ENCODE results near the gene RPL28.

RPL28 gene

DNA sequence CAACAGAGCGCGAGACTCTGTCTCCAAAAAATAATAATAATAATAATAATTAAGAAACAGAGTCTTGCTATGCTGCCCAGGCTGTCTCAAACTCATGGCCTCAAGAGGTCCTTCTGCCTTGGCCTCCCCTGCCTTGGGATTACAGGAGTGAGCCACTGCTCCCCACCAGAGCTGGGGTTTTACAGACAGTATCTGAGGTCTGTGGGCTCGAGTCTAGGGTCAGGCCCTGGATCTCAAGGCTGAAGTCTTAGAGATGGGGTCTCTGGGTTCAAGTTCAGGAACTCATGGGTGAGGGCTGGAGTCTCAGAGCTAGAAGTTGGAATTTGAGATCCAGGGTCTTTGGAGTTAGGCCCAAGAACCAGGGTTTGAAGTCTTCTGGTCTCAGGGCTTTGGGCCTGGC lies 18.9 kb upstream of the RPL28 start:
- TF ChIP-seq, protein P1, sequence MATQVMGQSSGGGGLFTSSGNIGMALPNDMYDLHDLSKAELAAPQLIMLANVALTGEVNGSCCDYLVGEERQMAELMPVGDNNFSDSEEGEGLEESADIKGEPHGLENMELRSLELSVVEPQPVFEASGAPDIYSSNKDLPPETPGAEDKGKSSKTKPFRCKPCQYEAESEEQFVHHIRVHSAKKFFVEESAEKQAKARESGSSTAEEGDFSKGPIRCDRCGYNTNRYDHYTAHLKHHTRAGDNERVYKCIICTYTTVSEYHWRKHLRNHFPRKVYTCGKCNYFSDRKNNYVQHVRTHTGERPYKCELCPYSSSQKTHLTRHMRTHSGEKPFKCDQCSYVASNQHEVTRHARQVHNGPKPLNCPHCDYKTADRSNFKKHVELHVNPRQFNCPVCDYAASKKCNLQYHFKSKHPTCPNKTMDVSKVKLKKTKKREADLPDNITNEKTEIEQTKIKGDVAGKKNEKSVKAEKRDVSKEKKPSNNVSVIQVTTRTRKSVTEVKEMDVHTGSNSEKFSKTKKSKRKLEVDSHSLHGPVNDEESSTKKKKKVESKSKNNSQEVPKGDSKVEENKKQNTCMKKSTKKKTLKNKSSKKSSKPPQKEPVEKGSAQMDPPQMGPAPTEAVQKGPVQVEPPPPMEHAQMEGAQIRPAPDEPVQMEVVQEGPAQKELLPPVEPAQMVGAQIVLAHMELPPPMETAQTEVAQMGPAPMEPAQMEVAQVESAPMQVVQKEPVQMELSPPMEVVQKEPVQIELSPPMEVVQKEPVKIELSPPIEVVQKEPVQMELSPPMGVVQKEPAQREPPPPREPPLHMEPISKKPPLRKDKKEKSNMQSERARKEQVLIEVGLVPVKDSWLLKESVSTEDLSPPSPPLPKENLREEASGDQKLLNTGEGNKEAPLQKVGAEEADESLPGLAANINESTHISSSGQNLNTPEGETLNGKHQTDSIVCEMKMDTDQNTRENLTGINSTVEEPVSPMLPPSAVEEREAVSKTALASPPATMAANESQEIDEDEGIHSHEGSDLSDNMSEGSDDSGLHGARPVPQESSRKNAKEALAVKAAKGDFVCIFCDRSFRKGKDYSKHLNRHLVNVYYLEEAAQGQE (IDR thresholded peaks at IDR 0.05; ENCODE audit: insufficient replicate concordance, low read depth), result no peak
- TF ChIP-seq POLR2AphosphoS5 (IDR thresholded peaks at IDR 0.05; ENCODE audit: low read depth) (no peak), GABPA (IDR thresholded peaks at IDR 0.05; ENCODE audit: low read depth) (no peak), SPI1 (IDR thresholded peaks at IDR 0.05; ENCODE audit: borderline replicate concordance, low read depth) (no peak)
- TF ChIP-seq, protein P2, sequence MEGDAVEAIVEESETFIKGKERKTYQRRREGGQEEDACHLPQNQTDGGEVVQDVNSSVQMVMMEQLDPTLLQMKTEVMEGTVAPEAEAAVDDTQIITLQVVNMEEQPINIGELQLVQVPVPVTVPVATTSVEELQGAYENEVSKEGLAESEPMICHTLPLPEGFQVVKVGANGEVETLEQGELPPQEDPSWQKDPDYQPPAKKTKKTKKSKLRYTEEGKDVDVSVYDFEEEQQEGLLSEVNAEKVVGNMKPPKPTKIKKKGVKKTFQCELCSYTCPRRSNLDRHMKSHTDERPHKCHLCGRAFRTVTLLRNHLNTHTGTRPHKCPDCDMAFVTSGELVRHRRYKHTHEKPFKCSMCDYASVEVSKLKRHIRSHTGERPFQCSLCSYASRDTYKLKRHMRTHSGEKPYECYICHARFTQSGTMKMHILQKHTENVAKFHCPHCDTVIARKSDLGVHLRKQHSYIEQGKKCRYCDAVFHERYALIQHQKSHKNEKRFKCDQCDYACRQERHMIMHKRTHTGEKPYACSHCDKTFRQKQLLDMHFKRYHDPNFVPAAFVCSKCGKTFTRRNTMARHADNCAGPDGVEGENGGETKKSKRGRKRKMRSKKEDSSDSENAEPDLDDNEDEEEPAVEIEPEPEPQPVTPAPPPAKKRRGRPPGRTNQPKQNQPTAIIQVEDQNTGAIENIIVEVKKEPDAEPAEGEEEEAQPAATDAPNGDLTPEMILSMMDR (IDR thresholded peaks at IDR 0.05; ENCODE audit: insufficient read depth, low read length), result no peak
- H3K27me3 ChIP-seq (ENCODE audit: insufficient read depth, poor library complexity, severe bottlenecking), result peaks cover 30% of the 10 kb centered on the region
- no peak overlapping the region for H3K27ac ChIP-seq (replicated peaks)
- no peak for DNase-seq (ENCODE audit: low read depth in 1 of 2, low spot score in 1 of 2)
- H3K4me3 ChIP-seq (replicated peaks; ENCODE audit: insufficient read depth, low read length), result no peak overlapping the region

DNA sequence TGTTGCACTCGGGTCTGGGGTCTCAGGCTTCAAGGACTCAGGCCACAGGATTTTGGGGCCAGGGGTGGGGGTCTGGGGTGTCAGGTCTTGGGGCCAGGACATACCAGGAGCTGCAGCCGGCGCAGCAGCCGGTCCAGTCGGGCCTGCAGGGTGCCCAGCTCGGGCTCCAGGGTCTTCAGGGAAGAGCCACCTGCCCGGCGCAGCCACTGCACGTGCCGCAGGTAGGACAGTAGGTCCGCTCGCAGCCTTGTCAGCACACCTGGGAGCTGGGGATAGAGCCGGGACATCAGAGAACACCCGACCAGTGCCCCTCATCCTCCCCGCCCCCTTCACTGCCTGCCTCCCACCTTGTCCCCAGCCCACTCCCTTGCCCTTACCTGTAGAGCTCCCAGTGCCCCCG lies 17.6 kb upstream of the RPL28 start:
- DNase-seq (ENCODE audit: low read depth in 1 of 2, low spot score in 1 of 2), result no peak

DNA sequence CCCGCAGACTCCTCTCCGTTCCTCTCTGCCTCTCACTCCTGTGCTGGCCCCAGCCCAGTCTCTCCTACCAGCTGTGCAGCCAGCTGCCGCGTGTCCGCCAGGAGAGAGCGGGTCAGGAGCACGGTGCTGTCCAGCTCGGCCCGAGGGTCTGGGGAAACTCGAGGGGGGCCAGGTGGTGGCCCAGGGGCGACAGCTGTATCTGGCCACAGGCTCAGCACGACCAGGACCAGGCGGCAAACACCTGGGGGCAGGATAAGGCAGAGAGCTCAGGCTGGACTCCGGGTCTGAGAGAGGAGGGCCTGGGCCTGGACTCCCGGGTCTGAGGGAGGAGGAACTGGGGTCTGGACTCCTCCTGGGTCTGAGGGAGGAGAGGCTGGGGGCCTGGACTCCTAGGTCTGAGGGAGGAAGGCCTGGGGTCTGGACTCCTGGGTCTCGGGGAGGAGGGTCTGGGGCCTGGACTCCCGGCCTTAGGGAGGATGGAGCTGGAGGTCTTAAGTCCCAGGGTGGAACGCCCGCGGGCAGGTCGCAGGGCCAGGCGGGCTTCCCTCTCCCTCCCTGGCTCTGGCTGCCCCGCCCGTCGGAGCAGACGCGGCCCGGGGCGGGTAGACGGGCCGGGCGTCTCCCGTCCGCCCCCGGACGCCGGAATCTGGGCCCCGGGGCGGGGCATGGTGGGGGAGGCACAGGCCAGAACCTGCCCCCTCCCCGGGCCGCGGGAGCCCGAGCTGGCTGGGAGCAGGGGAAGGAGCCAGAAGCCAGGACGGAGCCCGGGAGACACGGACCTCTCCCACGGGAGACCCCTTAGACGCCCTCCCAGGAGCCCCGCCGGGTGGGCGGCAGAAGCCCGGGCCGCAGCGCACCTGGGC lies 16.8 kb upstream of the RPL28 start:
- peaks cover 43% of the 10 kb centered on the region for H3K27me3 ChIP-seq (ENCODE audit: insufficient read depth, poor library complexity, severe bottlenecking)
- DNase-seq (ENCODE audit: low read depth in 1 of 2, low spot score in 1 of 2), result no peak
- H3K27ac ChIP-seq (replicated peaks), result no peak overlapping the region
- TF ChIP-seq, protein P2 (IDR thresholded peaks at IDR 0.05; ENCODE audit: insufficient read depth, low read length), result no peak
- TF ChIP-seq, protein P1 (IDR thresholded peaks at IDR 0.05; ENCODE audit: insufficient replicate concordance, low read depth), result no peak
- TF ChIP-seq POLR2AphosphoS5 (IDR thresholded peaks at IDR 0.05; ENCODE audit: low read depth) (no peak), SPI1 (IDR thresholded peaks at IDR 0.05; ENCODE audit: borderline replicate concordance, low read depth) (no peak), GABPA (IDR thresholded peaks at IDR 0.05; ENCODE audit: low read depth) (no peak)
- no peak overlapping the region for H3K4me3 ChIP-seq (replicated peaks; ENCODE audit: insufficient read depth, low read length)

More for the DNA sequence above, 17.6 kb upstream of the RPL28 start:
- no peak overlapping the region for H3K27ac ChIP-seq (replicated peaks)
- H3K4me3 ChIP-seq (replicated peaks; ENCODE audit: insufficient read depth, low read length), result no peak overlapping the region
- no peak for TF ChIP-seq POLR2AphosphoS5 (IDR thresholded peaks at IDR 0.05; ENCODE audit: low read depth)
- TF ChIP-seq SPI1 (IDR thresholded peaks at IDR 0.05; ENCODE audit: borderline replicate concordance, low read depth), result no peak
- TF ChIP-seq, protein P2 (IDR thresholded peaks at IDR 0.05; ENCODE audit: insufficient read depth, low read length), result no peak
- TF ChIP-seq, protein P1 (IDR thresholded peaks at IDR 0.05; ENCODE audit: insufficient replicate concordance, low read depth), result no peak
- no peak for TF ChIP-seq GABPA (IDR thresholded peaks at IDR 0.05; ENCODE audit: low read depth)
- peaks cover 39% of the 10 kb centered on the region for H3K27me3 ChIP-seq (ENCODE audit: insufficient read depth, poor library complexity, severe bottlenecking)
